ENCODE measurements around the gene GORASP1.
A peak's percentile ranks its signal among the peaks of the same experiment; 100 is the strongest.

The GORASP1 gene

DNA sequence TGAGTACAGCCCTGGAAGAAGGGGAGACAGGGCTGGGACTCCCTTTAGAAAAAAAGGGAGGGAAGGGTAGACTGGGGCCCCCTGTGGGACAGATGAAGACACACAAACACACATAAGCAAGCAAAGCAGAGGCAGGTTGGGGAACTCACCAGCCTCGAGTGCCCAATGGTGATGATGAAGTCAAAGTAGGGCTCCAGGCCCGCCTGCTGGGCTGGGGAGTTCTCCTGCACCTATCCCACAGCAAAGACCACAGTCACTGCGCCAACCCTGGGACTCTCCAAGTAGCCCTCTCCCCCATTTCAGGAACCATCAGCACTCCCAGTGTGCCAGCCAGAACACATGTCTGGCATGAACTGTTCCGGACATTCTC, 4.1 kb downstream of the GORASP1 start:
- no peak for DNase-seq
- Histone ChIP-seq H3K9me3 (no peaks in the 10 kb centered on the region), H3K4me1 (no peaks in the 10 kb centered on the region), H3K27me3 (no peaks in the 10 kb centered on the region), H3K36me3 (peaks cover 3% of the 10 kb centered on the region; the same call in 1 of the 2 replicates), H3K4me3 (ENCODE audit: low read depth, low read length) (no peak overlapping the region)
- TF ChIP-seq, protein P1, sequence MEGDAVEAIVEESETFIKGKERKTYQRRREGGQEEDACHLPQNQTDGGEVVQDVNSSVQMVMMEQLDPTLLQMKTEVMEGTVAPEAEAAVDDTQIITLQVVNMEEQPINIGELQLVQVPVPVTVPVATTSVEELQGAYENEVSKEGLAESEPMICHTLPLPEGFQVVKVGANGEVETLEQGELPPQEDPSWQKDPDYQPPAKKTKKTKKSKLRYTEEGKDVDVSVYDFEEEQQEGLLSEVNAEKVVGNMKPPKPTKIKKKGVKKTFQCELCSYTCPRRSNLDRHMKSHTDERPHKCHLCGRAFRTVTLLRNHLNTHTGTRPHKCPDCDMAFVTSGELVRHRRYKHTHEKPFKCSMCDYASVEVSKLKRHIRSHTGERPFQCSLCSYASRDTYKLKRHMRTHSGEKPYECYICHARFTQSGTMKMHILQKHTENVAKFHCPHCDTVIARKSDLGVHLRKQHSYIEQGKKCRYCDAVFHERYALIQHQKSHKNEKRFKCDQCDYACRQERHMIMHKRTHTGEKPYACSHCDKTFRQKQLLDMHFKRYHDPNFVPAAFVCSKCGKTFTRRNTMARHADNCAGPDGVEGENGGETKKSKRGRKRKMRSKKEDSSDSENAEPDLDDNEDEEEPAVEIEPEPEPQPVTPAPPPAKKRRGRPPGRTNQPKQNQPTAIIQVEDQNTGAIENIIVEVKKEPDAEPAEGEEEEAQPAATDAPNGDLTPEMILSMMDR (IDR thresholded peaks at IDR 0.05; ENCODE audit: low read depth, low read length) = 0 out of 2 replicates have a peak, but pooled peaks have one; percentile 5

DNA sequence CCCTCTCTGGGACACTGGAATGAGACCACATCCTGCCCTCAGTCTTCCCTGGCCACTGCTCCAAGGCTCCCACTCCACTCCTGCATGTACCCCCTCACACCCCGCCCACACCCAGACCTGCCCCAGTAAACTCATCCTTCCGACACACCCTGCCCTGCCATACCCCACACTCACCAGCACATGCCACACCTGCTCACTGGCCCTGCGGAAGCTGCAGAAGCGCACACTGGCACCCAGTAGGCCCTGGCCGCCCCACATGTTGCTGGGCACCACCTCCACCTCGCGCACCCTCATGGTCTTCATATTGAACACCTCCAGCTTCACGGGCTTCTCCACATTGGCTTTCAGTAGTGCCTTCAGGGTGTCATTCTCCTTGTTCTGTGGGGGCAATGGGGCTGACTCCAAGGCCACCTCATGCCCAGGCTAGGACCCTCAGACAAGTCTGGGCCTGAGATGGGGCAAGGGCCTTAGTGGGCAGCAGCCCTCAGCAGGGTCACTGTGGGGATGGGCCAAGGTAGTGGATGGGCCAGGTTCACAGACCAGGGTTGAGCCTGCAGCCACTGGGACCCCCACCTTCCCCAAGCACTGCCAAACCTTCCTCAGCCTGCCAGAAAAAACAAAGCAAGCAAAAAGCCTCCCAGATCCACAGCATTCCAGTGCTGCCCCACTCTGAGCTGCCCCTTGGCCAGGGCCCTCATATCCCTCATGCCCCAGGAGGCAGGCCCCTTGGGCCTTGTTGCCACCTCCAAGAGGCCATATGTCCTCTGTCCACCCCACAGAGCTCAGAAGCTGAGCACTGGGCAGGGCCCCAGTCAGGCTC, 4.7 kb downstream of the GORASP1 start:
- H3K27me3 ChIP-seq = no peaks in the 10 kb centered on the region
- no peaks in the 10 kb centered on the region for H3K4me1 ChIP-seq
- H3K4me3 ChIP-seq (ENCODE audit: low read depth, low read length) = no peak overlapping the region
- peaks cover 3% of the 10 kb centered on the region; the same call in 1 of the 2 replicates for H3K36me3 ChIP-seq
- H3K9me3 ChIP-seq = no peaks in the 10 kb centered on the region
- no peak for DNase-seq
- TF ChIP-seq, protein P1 (IDR thresholded peaks at IDR 0.05; ENCODE audit: low read depth, low read length) = no peak

DNA sequence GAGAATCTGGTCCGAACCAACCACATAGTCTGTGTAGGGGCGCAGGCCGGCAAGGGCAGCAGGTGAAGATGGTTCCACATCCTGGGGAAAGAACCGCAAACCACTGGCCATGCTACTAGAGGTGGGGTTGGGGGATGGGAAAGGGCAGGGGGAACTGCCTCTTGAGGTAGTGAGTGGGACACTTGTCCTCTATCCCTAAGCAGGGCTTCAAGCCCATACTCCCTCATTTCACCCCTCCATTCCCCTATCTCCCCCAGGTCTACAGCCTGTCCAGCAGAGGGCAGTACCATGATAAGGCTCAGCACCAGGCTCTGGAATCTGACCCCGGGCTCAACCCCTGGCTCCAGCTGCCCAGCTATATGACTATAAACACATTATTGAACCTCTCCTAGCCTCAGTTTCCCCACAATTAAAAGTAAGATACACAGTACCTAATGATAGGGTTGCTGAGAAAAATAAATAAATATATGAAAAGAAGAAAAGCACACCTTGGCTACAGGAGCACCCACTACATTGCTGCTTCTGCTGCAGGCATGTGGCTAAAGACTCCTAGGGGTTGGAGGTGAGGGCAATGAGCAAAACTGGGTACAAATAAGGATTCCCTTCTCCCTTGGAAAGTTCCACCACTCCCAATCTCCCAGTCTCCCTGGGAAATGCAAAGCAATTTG, 6.3 kb downstream of the GORASP1 start:
- H3K27me3 ChIP-seq = no peaks in the 10 kb centered on the region
- H3K4me3 ChIP-seq (ENCODE audit: low read depth, low read length) = no peak overlapping the region
- TF ChIP-seq, protein P1 (IDR thresholded peaks at IDR 0.05; ENCODE audit: low read depth, low read length) = peak; percentile 54
- no peaks in the 10 kb centered on the region for H3K4me1 ChIP-seq
- peaks cover 3% of the 10 kb centered on the region; the same call in 1 of the 2 replicates for H3K36me3 ChIP-seq
- no peaks in the 10 kb centered on the region for H3K9me3 ChIP-seq
- DNase-seq = peak; percentile 28

DNA sequence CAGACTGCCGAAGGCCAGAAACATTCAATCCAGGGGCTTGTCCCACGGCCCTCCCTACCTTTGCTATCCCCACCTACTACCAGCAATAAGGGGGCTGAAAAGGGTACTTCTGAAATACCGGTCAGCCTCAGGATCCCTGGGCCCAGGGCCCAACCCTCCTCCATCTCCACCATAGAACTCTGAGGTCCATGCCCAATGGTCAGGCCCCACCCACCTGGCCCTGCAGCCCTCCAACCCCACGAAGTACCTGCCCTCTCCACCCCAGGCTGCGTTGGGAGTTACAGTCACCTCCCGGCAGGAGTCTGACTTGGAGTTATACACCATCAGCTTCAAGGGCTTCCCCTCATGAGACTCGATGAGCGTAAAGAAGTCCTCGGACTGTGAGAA, 6.9 kb downstream of the GORASP1 start:
- DNase-seq = no peak
- Histone ChIP-seq H3K4me1 (no peaks in the 10 kb centered on the region), H3K4me3 (ENCODE audit: low read depth, low read length) (no peak overlapping the region), H3K9me3 (no peaks in the 10 kb centered on the region), H3K27me3 (no peaks in the 10 kb centered on the region), H3K36me3 (peaks cover 3% of the 10 kb centered on the region; the same call in 1 of the 2 replicates)
- TF ChIP-seq, protein P1 (IDR thresholded peaks at IDR 0.05; ENCODE audit: low read depth, low read length) = no peak

DNA sequence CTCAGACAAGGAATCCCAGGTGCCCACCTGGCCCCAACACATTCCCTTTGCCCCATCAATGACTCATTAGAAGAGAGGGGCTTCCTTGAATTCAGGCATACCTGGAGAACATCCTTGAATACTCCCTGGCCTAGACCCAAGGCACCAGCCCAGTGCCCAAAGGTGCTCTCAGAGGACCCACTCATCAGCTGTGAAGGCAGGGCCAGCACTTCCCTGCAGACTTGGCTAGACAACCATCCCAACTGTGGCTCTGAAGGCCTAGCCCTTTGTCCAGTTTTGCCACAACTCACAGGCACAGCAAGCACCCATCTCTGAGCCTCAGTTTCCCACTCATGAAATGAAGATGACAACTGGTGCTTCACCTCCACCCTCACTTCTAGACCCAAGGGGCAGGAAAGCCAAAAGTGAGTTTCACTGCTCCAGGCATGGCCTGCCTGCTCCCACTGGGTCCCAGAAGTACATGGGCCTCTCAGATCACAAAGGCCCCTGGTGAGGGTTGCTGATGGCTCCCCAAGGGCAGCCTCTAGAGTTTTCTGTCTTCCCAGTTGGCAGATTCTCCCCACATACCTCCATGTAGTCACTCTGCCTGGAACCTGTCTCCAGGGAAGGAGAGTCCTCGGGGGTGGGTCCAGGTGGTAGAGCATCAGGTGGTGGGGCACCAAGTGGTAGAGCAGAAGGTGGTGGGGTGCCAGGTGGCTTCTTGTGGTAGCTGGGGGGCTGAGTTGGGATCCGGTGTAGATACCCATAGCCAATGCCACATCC, 7.5 kb downstream of the GORASP1 start:
- DNase-seq = no peak
- no peak overlapping the region for H3K4me3 ChIP-seq (ENCODE audit: low read depth, low read length)
- peaks cover 3% of the 10 kb centered on the region; the same call in 1 of the 2 replicates for H3K36me3 ChIP-seq
- H3K27me3 ChIP-seq = no peaks in the 10 kb centered on the region
- no peaks in the 10 kb centered on the region for H3K4me1 ChIP-seq
- H3K9me3 ChIP-seq = no peaks in the 10 kb centered on the region
- TF ChIP-seq, protein P1 (IDR thresholded peaks at IDR 0.05; ENCODE audit: low read depth, low read length) = no peak

All from BE2C (cell line).